ENCODE data around the gene TRRAP. TPM values are rescaled to one million over a fixed set of nuclear protein-coding genes. Genes with fewer than 3 reads are reported as not detected.

Gene TRRAP
- total RNA-seq, 1 donor from 2014 or later, result 39.3 TPM

GRCh38 chr7:98996150-98996552, 117.8 kb downstream of the TRRAP start:
- no peaks in the 10 kb centered on the region for H3K27me3 ChIP-seq
- peaks cover 0 to 79% of the 10 kb centered on the region in 2 donors for H3K36me3 ChIP-seq
- no peak overlapping the region for H3K27ac ChIP-seq
- H3K9me3 ChIP-seq, result no peaks in the 10 kb centered on the region
- no peak for TF ChIP-seq POLR2A (IDR thresholded peaks at IDR 0.05)
- DNase-seq (ENCODE audit: extremely low spot score in 2 of 2), result peak in 1 of 2 donors; percentile 31
- H3K4me1 ChIP-seq, result no peaks in the 10 kb centered on the region
- H3K4me3 ChIP-seq, result no peak overlapping the region
- intact Hi-C loops (cut with DNase I), result no loop called here

DNA sequence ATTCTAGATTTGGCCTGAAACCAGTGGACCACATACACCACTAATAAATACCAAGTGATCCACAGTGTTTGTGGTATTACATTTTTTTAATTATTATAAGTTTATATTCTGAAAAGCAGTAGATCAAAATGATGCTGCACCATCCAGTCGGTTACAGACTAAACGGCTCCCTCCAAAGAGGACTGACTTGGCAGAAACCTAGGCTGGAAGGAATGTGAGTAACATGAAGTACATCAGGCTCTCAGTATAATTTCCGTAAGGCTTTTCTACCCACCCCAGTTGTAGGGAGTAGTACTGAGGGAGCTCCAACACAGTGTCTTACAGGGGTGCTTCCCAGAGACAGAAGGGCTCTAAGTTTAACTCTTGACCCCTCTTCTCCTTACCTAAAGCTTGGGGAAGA, 119.5 kb downstream of the TRRAP start:
- Histone ChIP-seq H3K4me1 (no peaks in the 10 kb centered on the region), H3K27me3 (no peaks in the 10 kb centered on the region), H3K4me3 (no peak overlapping the region), H3K36me3 (peaks cover 0 to 62% of the 10 kb centered on the region in 2 donors), H3K27ac (no peak overlapping the region), H3K9me3 (no peaks in the 10 kb centered on the region)
- intact Hi-C loops (cut with DNase I), result no loop called here
- DNase-seq (ENCODE audit: extremely low spot score in 2 of 2), result peak in 1 of 2 donors; percentile 49
- TF ChIP-seq POLR2A (IDR thresholded peaks at IDR 0.05) (no peak), POLR2AphosphoS5 (IDR thresholded peaks at IDR 0.05; ENCODE audit: insufficient read depth in 1 of 2, low read depth in 1 of 2) (no peak), CTCF (IDR thresholded peaks at IDR 0.05) (no peak)

GRCh38 chr7:98998821-98999725, 120.7 kb downstream of the TRRAP start:
- no peaks in the 10 kb centered on the region for H3K4me1 ChIP-seq
- no peaks in the 10 kb centered on the region for H3K27me3 ChIP-seq
- no peak overlapping the region for H3K4me3 ChIP-seq
- no peak overlapping the region for H3K27ac ChIP-seq
- H3K9me3 ChIP-seq, result no peaks in the 10 kb centered on the region
- intact Hi-C loops (cut with DNase I), result no loop called here
- peaks cover 0 to 53% of the 10 kb centered on the region in 2 donors for H3K36me3 ChIP-seq
- peak; percentile 70 to 77 for DNase-seq (ENCODE audit: extremely low spot score in 2 of 2)
- TF ChIP-seq POLR2AphosphoS5 (IDR thresholded peaks at IDR 0.05; ENCODE audit: insufficient read depth in 1 of 2, low read depth in 1 of 2), result no peak
- no peak for TF ChIP-seq POLR2A (IDR thresholded peaks at IDR 0.05)
- TF ChIP-seq CTCF (IDR thresholded peaks at IDR 0.05), result no peak

DNA sequence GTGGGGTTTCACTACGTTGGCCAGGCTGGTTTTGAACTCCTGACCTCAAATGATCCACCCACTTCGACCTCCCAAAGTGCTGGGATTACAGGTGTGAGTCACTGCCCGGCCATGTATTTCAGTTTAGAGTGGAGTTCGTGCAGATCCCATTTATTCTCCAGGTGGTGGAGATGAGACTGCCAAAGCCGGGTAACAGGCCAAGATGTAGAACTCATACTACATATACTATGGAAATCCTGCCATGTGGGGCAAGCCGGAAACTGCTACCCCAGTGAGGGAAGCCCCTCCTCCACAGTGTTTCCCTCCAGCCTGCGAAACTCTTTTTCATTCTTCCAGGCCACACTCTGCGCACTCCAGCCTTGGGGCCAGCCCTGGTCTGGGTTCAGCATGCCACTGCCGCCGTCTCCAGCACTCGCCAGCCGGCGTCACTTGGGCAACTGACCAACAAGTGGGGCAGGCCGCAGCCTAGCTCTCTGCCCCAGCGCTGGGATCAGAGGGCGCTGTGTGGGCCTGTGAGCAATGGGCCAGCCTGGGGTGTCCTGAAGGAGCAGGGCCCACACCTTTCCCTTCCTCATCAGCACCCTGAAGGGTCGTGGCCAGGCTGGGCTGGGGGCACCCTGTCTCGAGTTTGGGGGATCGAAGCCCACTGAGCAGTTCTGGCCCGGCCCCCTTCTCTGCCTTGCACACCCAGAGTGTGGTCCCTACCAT, 122.0 kb downstream of the TRRAP start:
- peak in 1 of 2 donors; percentile 77 for DNase-seq (ENCODE audit: extremely low spot score in 2 of 2)

More for the DNA sequence above, 122.0 kb downstream of the TRRAP start:
- Histone ChIP-seq H3K4me3 (no peak overlapping the region), H3K4me1 (no peaks in the 10 kb centered on the region), H3K9me3 (no peaks in the 10 kb centered on the region), H3K36me3 (peaks cover 0 to 53% of the 10 kb centered on the region in 2 donors), H3K27me3 (no peaks in the 10 kb centered on the region), H3K27ac (no peak overlapping the region)
- intact Hi-C loops (cut with DNase I), result no loop called here
- TF ChIP-seq POLR2AphosphoS5 (IDR thresholded peaks at IDR 0.05; ENCODE audit: insufficient read depth in 1 of 2, low read depth in 1 of 2), result no peak
- no peak for TF ChIP-seq CTCF (IDR thresholded peaks at IDR 0.05)
- TF ChIP-seq POLR2A (IDR thresholded peaks at IDR 0.05), result no peak

Measured in vagina (tissue), 2 donors.